Mesenteric fat pad (tissue), 1 donor: ENCODE measurements around the gene HIVEP3. TPM values are rescaled to one million over a fixed set of nuclear protein-coding genes. Genes with fewer than 3 reads are reported as not detected.

Source experiments
- DNase-seq: peaks from one replicate; pipeline ENCODE4 v3.0.0-alpha.2; 2020; ENCODE audit warnings: low spot score
- total RNA-seq: library from RNA; stranded (reverse); fragmentation: NEBNext Ultra II Directional; extraction: Animal tissue kit (Norgen Biotek cat#: 25700); gene quantifications from one replicate; pipeline ENCODE4 v1.2.1, GENCODE V29; 2021
- donor health status: DM: yes; HTN: yes; CAD: no.

HIVEP3 gene
- total RNA-seq, 1 donor from 2014 or later, result 19.9 TPM

DNA sequence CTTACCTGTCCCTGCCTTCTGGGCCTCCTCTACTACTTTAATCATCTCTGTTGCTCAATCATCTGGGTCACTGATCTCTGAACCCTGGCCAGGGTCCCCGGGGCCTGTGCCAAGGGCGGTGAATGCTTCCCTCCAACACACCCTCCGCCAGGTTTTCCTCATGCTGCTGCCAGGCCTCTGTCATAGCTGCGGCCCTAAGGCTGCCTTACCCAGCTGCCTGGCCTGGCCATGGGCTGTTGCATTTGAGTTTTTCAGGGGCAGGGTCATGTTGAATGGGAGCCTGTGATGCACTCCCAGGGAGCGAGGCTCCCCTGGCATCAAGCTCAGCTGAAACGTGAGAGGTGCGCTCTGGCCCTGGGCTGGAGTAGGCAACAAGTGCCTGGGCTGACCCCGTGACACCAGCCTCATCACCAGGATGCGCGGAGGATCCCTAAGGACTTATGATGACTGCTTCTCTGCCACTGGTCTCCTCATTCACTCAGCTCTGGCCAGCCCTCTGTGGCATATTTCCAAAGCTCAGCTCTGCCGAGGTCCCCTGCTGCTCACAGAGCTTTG lies 441.8 kb downstream of the HIVEP3 start:
- no peak for DNase-seq

GRCh38 chr1:41475859-41476567 lies 442.7 kb downstream of the HIVEP3 start:
- DNase-seq, result no peak

DNA sequence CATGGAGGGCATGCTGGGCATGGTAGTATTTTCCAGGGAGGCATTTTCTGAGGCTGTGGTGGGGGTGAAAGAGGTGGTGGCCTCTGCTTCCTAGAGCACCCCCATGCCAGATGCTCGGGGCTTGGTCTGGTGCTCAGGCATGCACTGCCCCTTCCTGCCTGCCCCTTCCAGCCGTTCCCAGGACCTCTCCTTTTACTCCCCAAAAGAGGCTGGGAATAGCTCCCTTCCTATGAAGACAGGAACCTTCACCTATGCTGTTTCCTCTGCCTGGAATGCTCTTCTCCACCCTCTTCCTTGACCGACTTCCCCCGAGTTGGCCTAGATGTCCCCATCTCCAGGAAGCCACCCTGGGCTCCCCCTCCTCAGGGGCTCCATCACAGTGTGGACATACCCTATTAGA lies 443.4 kb downstream of the HIVEP3 start:
- no peak for DNase-seq

DNA sequence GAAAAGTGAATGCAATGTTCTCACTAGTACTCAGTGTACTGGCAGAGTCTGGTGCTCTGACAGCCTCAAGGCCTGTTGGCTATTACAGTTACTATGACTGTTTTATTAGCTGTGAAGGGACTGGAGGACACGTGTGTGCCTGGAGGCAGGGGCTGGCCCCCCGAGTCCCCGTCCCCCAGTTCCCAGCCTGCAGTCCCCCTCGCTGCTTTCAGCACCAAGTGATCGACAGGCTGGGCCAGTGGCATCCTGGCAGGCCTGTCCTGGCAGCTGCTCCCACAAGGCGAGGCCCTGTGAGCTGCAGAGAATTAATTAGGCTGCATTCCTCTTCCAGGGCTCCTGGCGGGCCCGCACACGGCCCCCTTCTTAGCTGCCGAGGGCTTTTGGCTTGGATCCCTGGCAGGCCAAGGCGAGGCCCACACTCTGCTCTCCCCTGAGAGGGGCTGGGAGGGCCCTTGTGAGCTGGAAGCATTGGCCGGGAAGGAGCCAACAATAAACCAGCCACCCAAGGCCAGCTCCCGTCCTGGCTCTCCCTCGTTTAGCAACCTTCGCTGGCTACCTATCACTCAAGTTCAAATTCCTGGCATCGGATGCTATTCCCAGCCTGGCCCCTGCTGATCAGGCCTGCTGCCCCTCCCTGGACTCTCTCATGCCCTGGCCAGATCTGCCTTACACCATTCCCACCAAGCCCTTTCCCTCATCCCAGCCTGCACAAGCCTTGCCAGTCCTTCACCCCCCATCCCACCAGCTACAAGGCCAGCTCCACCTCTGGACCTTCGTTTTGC lies 444.0 kb downstream of the HIVEP3 start:
- DNase-seq, result no peak

DNA sequence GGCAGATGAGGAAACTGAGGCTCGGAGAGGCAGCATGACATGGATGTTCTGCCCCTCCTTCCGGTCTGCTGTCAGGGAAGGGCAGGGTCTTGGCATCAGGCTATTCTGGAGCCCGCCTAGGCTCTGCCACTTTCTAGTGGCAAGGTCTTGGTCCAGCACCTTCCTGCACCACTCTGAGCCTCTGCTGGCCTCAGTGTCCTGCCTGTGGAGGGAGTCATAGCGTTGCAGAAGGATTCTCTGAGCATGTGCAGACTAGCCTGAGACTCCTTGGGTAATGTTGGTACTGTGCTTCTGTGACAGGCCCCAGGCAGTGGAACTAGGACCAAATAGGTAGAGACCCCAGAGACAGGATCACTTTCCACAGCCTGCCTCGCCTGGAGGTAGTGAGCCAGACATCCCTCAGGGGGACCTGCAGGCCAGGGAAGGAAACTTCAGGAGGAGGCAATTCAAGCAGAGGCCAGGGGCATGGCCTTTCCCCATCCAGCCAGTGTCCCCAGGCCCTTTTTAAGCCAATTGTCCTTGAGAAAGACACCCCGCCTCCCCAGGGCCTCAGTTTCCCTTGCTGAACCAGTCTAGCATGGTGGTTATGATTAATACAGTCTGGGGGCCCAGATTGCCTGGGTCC lies 444.9 kb downstream of the HIVEP3 start:
- no peak for DNase-seq

- DNase-seq, result no peak
Observed at GRCh38 chr1:41471658-41472057, 447.1 kb downstream of the HIVEP3 start.

DNA sequence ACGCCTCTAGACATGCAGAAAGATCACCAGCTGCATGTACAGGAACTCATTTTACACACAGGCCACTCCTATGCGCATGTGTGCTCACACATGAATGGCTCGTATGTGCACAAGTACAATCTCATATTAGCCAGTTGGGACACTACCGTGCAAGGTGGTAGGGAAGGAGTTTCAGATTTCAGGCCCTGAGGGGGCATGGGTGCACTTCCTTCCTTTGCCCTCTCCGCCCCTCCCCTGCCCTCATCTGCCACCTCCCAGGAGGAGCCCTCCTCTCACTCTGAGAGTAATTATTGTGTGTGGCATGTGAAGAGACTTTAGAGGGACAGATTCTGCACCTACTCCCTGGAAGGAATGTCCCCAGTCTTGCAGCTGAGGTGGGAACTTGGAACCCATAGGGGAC lies 449.0 kb downstream of the HIVEP3 start:
- no peak for DNase-seq

DNA sequence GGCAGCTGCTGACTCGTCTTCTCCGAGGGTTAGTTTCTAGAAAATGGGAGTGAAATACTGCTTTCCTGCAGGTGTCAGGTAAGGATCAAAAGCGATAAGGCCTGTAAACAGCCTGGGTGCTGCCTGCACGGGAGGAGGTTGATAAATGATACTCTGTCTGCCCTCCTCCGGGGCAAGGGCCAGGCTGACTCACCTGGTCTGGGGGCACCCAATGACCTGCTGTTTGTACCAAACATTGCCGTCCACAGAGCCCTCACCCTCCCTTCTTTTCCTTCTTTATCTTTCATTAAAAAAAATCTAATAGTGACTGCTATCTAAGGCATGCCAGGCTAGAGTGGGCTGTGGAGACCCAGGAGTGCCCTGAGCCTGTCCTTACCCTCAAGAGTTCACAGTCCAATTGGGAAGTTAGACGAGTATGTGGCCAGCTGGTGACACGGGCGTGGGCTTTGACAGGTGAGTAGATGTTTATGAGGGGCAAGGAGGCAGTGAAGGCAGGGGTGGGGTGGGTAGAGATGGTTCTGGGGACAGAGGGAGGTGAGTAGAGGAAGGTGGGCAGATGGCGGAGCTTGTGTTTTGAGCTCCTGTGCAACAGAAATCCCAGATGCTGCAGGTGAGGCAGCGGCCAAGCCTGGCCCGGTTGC lies 450.5 kb downstream of the HIVEP3 start:
- no peak for DNase-seq

- DNase-seq, result no peak
Observed at GRCh38 chr1:41467673-41468072, 451.0 kb downstream of the HIVEP3 start.

GRCh38 chr1:41466146-41466545 lies 452.6 kb downstream of the HIVEP3 start:
- DNase-seq, result no peak

DNA sequence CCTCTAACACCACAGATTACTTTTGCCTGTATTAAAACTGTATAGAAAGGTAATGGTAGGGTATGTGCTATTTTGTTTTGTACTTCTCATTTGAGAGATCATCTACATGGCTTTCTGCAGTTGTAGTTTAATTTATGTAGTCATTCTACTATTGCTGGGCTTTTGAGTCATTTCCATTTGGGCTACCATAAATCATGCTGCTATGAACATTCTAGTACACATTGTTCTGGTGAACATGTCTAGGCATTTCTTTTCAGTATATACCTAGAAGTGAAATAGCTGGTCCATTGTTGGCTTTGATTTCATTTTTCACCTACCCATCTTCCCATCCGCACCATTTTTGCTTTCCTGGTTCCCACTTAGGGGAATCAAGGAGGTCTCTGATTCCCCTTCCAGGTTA lies 453.0 kb downstream of the HIVEP3 start:
- no peak for DNase-seq

GRCh38 chr1:41464885-41465284 lies 453.8 kb downstream of the HIVEP3 start:
- no peak for DNase-seq

DNA sequence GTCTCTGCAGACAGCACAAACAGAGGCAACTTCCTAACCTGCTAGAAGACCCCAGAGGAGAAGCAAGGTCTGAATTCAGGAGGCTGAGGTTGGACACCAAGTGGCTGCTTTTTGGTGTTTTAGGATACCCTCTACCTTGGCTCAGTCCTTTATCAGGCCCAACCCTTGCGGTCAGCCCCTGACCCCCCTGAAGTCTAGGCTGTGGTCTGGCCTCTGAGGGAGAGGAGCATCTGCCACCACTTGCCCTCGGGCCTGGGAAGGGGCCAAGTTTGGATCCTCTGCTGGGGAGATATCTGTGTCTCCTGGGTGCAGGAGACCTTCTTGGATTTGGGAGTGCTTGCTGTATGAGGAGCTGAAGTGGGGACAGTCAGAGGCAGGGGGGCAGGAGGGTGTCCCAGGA lies 455.2 kb downstream of the HIVEP3 start:
- no peak for DNase-seq

DNA sequence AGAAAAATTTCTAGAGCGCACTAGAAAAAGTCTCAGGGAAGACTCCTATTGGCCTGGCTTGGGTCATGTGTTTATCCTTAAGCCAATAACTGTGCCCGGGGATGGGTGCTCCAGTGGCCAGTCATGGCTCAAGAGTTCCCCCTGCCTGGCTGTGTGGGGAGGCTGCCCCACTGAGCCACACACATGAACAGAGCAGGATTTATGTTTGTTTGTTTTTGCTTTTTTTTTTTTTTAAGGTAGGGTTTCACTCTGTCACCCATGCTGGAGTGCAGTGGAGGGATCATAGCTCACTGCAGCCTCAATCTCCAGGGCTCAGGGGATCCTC lies 456.1 kb downstream of the HIVEP3 start:
- DNase-seq, result no peak

GRCh38 chr1:41461790-41462679 lies 456.7 kb downstream of the HIVEP3 start:
- DNase-seq, result no peak

GRCh38 chr1:41456847-41457540 lies 461.7 kb downstream of the HIVEP3 start:
- DNase-seq, result no peak
